HEK293 (cell line): Measurements from ENCODE around the gene ERFE.

ENCODE experiments used
- CTCF ChIA-PET: fragments of 350-600 bp; formaldehyde crosslinking; extraction: SDS; loops from one replicate; lab custom pipeline; 2021; ENCODE audit warnings: antibody characterized with exemption; lab: Yijun Ruan, JAX
- POLR2A ChIA-PET: fragments of 300-600 bp; formaldehyde crosslinking; extraction: SDS; loops from one replicate; lab custom pipeline; 2020; ENCODE audit warnings: antibody characterized with exemption, inconsistent platforms; lab: Yijun Ruan, JAX
- H3K27ac ChIP-seq: fragments of 200-500 bp; sonication (Bioruptor generic); 2 replicates; pipeline ENCODE4 v1.5.1; 2014; ENCODE audit warnings: low read depth, low read length, control low read depth, inconsistent platforms; ENCODE audit errors: extremely low read depth
- H3K36me3 ChIP-seq, 2 experiments: fragments of 200-500 bp in 1 of 2; sonication (Bioruptor generic) in 1 of 2; 1 replicate in 1 of 2; 2 replicates in 1 of 2; pipeline ENCODE4 v1.5.1; 2014 to 2017; ENCODE audit warnings: inconsistent platforms in 2 of 2, low read length in 2 of 2; ENCODE audit not compliant: control insufficient read depth in 2 of 2, insufficient read depth in 1 of 2
- H3K4me1 ChIP-seq: fragments of 200-500 bp; sonication (Bioruptor generic); 2 replicates; pipeline ENCODE4 v1.5.1; 2014; ENCODE audit warnings: mild to moderate bottlenecking, low read length, inconsistent platforms; ENCODE audit not compliant: control insufficient read depth, insufficient read depth
- H3K4me3 ChIP-seq: 2 replicates; pipeline ENCODE4 v1.5.1; 2011; ENCODE audit warnings: low read depth, mild to moderate bottlenecking, control low read depth, low read length, moderate library complexity
- H3K9me3 ChIP-seq: fragments of 200-500 bp; sonication (Bioruptor generic); 2 replicates; pipeline ENCODE4 v1.5.1; 2014; ENCODE audit warnings: low read depth, low read length, inconsistent platforms; ENCODE audit not compliant: control insufficient read depth, insufficient read depth
- SCRT2 ChIP-seq: fragments of 450-650 bp; formaldehyde crosslinking; IDR thresholded peaks from 2 replicates; pipeline ENCODE4 v1.5.1; 2016; ENCODE audit warnings: missing biosample characterization, missing genetic modification characterization
- TCF7L2 ChIP-seq: IDR thresholded peaks from 2 replicates; pipeline ENCODE4 v1.6.1; 2011; ENCODE audit warnings: low read depth, mild to moderate bottlenecking, inconsistent platforms, low read length, moderate library complexity, borderline replicate concordance
- TRIM28 ChIP-seq: IDR thresholded peaks from 2 replicates; pipeline ENCODE4 v1.6.1; 2011; ENCODE audit warnings: low read length, control low read depth, borderline replicate concordance
- ZFP3 ChIP-seq: fragments of 450-650 bp; formaldehyde crosslinking; IDR thresholded peaks from 2 replicates; pipeline ENCODE4 v1.5.1; 2016; ENCODE audit warnings: low read depth, missing biosample characterization, missing genetic modification characterization
- ZNF140 ChIP-seq: fragments of 450-650 bp; formaldehyde crosslinking; IDR thresholded peaks from 2 replicates; pipeline ENCODE4 v1.5.1; 2016; ENCODE audit warnings: missing biosample characterization, missing genetic modification characterization
- ZNF211 ChIP-seq: fragments of 450-650 bp; formaldehyde crosslinking; IDR thresholded peaks from 2 replicates; pipeline ENCODE4 v1.5.1; 2016; ENCODE audit warnings: low read depth, missing biosample characterization, missing genetic modification characterization
- ZNF266 ChIP-seq: fragments of 450-650 bp; formaldehyde crosslinking; IDR thresholded peaks from 2 replicates; pipeline ENCODE4 v1.5.1; 2016; ENCODE audit warnings: missing biosample characterization, missing genetic modification characterization, low read depth
- ZNF274 ChIP-seq, 2 experiments: fragments of 200-500 bp in 1 of 2; fragments of 450-650 bp in 1 of 2; sonication (Bioruptor generic) in 1 of 2; formaldehyde crosslinking in 1 of 2; IDR thresholded peaks; 2 replicates each; pipeline versions ENCODE4 v1.5.1 to v1.6.1; 2014 to 2016; ENCODE audit warnings: borderline replicate concordance in 1 of 2, inconsistent platforms in 1 of 2, low read length in 1 of 2, missing biosample characterization in 1 of 2, missing genetic modification characterization in 1 of 2
- ZNF560 ChIP-seq: fragments of 450-650 bp; formaldehyde crosslinking; IDR thresholded peaks from 2 replicates; pipeline ENCODE4 v1.5.1; 2017; ENCODE audit warnings: missing biosample characterization, missing genetic modification characterization, borderline replicate concordance
- ZNF843 ChIP-seq: fragments of 450-650 bp; formaldehyde crosslinking; IDR thresholded peaks from 2 replicates; pipeline ENCODE4 v1.5.1; 2016; ENCODE audit warnings: missing biosample characterization, missing genetic modification characterization
- ZSCAN30 ChIP-seq: fragments of 450-650 bp; IDR thresholded peaks from 2 replicates; pipeline ENCODE4 v1.5.1; 2018; ENCODE audit warnings: missing biosample characterization, mild to moderate bottlenecking, missing genetic modification characterization, moderate library complexity
- TF ChIP-seq, protein P1 (sequence below): fragments of 450-650 bp; formaldehyde crosslinking; IDR thresholded peaks from 2 replicates; pipeline ENCODE4 v1.5.1; 2016; ENCODE audit warnings: missing biosample characterization, missing genetic modification characterization
- TF ChIP-seq, protein P2 (sequence below): fragments of 450-650 bp; formaldehyde crosslinking; IDR thresholded peaks from 2 replicates; pipeline ENCODE4 v1.5.1; 2016; ENCODE audit warnings: missing biosample characterization, missing genetic modification characterization
- TF ChIP-seq, protein P3 (sequence below): fragments of 450-650 bp; formaldehyde crosslinking; IDR thresholded peaks from 2 replicates; pipeline ENCODE4 v1.5.1; 2016; ENCODE audit warnings: missing biosample characterization, missing genetic modification characterization
- TF ChIP-seq, protein P4 (sequence below): fragments of 450-650 bp; formaldehyde crosslinking; IDR thresholded peaks from 2 replicates; pipeline ENCODE4 v1.5.1; 2017; ENCODE audit warnings: missing biosample characterization, missing genetic modification characterization

ERFE gene, protein sequence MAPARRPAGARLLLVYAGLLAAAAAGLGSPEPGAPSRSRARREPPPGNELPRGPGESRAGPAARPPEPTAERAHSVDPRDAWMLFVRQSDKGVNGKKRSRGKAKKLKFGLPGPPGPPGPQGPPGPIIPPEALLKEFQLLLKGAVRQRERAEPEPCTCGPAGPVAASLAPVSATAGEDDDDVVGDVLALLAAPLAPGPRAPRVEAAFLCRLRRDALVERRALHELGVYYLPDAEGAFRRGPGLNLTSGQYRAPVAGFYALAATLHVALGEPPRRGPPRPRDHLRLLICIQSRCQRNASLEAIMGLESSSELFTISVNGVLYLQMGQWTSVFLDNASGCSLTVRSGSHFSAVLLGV

DNA sequence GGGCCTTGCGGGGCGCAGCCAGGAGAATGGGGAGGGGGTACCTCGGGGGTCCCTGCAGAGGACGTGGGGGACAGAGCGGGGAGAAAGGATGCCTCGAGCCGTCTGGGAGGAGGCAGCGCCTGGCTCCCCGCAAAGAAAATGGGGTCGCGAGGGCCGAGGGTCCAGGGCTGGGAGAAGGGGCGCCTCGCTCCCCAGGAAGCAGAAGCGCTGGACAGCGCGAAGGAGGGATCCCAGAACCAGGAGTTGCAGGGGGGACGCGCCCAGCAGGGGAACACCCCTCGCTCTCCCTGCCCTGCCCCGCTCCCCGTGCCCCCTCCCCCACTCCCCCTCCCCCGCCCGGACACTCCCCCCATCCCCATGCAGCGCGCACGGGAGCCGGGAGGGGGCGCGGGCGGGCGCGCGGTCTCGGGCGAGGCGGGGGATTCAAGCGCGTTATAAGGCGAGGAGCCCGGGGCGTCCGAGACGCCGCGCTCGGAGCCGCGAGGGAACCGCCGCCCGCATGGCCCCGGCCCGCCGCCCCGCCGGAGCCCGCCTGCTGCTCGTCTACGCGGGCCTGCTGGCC, at the start of gene ERFE:
Gene ERFE, plus strand, starts transcription at position 462 of the 562 bp plus-strand sequence. Its CDS starts 38 bp downstream, at position 500.
- H3K27ac ChIP-seq = peak within 1 kb of the TSS; percentile 63; the same call in 1 of the 2 replicates
- TF ChIP-seq ZNF140 (no peak), SCRT2 (tag by site-specific recombination) (peak; percentile 15; the same call in 1 of the 2 replicates)
- TF ChIP-seq, protein P1, sequence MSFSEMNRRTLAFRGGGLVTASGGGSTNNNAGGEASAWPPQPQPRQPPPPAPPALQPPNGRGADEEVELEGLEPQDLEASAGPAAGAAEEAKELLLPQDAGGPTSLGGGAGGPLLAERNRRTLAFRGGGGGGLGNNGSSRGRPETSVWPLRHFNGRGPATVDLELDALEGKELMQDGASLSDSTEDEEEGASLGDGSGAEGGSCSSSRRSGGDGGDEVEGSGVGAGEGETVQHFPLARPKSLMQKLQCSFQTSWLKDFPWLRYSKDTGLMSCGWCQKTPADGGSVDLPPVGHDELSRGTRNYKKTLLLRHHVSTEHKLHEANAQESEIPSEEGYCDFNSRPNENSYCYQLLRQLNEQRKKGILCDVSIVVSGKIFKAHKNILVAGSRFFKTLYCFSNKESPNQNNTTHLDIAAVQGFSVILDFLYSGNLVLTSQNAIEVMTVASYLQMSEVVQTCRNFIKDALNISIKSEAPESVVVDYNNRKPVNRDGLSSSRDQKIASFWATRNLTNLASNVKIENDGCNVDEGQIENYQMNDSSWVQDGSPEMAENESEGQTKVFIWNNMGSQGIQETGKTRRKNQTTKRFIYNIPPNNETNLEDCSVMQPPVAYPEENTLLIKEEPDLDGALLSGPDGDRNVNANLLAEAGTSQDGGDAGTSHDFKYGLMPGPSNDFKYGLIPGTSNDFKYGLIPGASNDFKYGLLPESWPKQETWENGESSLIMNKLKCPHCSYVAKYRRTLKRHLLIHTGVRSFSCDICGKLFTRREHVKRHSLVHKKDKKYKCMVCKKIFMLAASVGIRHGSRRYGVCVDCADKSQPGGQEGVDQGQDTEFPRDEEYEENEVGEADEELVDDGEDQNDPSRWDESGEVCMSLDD (tag by site-specific recombination) = peak; percentile 57; the same call in 1 of the 2 replicates
- H3K4me1 ChIP-seq = no peaks in the 10 kb centered on the region; the same call in 1 of the 2 replicates
- H3K36me3 ChIP-seq = no peaks in the 10 kb centered on the region
- no peaks in the 10 kb centered on the region for H3K9me3 ChIP-seq
- peak within 1 kb of the TSS; percentile 40 for H3K4me3 ChIP-seq
- ChIA-PET CTCF (interaction anchor here (0.7 to 2.7 kb wide), 3 partner anchors 9 to 106 kb away, joined by 4 to 24 read pairs (median 6); no protein-coding TSS in a partner anchor), POLR2A (no interaction called here)

DNA sequence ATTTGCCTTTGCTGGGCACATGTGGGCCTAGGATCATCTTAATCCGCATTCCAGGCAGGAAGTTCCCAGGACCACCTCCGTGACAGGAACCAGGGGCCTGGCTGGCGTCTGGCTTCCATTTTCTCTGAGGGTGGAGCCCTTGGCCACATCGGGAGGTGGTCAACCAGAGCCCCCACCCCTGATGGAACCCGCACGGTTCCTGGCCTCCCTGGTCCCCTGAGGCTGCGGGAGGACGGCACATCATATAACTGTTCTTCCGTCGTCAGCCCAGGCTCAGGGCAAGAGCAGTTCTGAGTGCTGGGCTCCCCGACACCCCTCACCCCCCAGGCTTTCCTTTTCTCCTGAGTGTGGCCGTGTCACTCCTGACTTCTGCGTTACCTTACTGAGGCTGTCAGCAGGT, 45.2 kb upstream of the ERFE start:
- no peak overlapping the region for H3K27ac ChIP-seq
- POLR2A ChIA-PET = no interaction called here
- H3K36me3 ChIP-seq = no peaks in the 10 kb centered on the region
- H3K9me3 ChIP-seq = no peaks in the 10 kb centered on the region
- no peak for TF ChIP-seq ZFP3 (tag by site-specific recombination)
- TF ChIP-seq TRIM28 = no peak
- TF ChIP-seq ZSCAN30 (tag by site-specific recombination) = no peak
- TF ChIP-seq, protein P2, sequence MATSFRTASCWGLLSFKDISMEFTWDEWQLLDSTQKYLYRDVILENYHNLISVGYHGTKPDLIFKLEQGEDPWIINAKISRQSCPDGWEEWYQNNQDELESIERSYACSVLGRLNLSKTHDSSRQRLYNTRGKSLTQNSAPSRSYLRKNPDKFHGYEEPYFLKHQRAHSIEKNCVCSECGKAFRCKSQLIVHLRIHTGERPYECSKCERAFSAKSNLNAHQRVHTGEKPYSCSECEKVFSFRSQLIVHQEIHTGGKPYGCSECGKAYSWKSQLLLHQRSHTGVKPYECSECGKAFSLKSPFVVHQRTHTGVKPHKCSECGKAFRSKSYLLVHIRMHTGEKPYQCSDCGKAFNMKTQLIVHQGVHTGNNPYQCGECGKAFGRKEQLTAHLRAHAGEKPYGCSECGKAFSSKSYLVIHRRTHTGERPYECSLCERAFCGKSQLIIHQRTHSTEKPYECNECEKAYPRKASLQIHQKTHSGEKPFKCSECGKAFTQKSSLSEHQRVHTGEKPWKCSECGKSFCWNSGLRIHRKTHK = no peak
- TF ChIP-seq ZNF266 (tag by site-specific recombination) = no peak
- TF ChIP-seq TCF7L2 = no peak
- TF ChIP-seq ZNF560 = no peak
- no peak for TF ChIP-seq ZNF843 (tag by site-specific recombination)
- TF ChIP-seq ZNF274 (IDR thresholded peaks at IDR 0.05; ENCODE audit: low read length) = no peak
- no peak for TF ChIP-seq ZNF274 (tag by site-specific recombination; IDR thresholded peaks at IDR 0.05; ENCODE audit: borderline replicate concordance)
- TF ChIP-seq, protein P3, sequence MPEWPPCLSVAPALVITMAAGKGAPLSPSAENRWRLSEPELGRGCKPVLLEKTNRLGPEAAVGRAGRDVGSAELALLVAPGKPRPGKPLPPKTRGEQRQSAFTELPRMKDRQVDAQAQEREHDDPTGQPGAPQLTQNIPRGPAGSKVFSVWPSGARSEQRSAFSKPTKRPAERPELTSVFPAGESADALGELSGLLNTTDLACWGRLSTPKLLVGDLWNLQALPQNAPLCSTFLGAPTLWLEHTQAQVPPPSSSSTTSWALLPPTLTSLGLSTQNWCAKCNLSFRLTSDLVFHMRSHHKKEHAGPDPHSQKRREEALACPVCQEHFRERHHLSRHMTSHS = no peak
- TF ChIP-seq, protein P4, sequence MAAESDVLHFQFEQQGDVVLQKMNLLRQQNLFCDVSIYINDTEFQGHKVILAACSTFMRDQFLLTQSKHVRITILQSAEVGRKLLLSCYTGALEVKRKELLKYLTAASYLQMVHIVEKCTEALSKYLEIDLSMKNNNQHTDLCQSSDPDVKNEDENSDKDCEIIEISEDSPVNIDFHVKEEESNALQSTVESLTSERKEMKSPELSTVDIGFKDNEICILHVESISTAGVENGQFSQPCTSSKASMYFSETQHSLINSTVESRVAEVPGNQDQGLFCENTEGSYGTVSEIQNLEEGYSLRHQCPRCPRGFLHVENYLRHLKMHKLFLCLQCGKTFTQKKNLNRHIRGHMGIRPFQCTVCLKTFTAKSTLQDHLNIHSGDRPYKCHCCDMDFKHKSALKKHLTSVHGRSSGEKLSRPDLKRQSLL (tag by site-specific recombination) = no peak
- TF ChIP-seq ZNF211 (tag by site-specific recombination) = no peak
- CTCF ChIA-PET = no interaction called here
- H3K4me3 ChIP-seq = no peak overlapping the region
- no peaks in the 10 kb centered on the region for H3K4me1 ChIP-seq
